Colonic mucosa (tissue), 4 donors: ENCODE results near the gene KCNN1. TPM values are rescaled to one million over a fixed set of nuclear protein-coding genes. Genes with fewer than 3 reads are reported as not detected.
"Not testable (repeated sequence)": the region's sequence is repeated elsewhere in the genome, so short reads cannot be mapped to it uniquely, and the experiment has no call there.

Source experiments
- DNase-seq: peaks from one replicate; pipeline ENCODE4 v3.0.0-alpha.2; 2020
- H3K27ac ChIP-seq: fragments of 200-600 bp; one replicate; pipeline ENCODE4 v1.8.0; 2021
- H3K27me3 ChIP-seq: fragments of 200-600 bp; one replicate; pipeline ENCODE4 v1.8.0; 2021
- H3K36me3 ChIP-seq: fragments of 200-600 bp; one replicate; pipeline ENCODE4 v1.8.0; 2021
- H3K4me1 ChIP-seq: fragments of 200-600 bp; one replicate; pipeline ENCODE4 v1.8.0; 2021; ENCODE audit warnings: mild to moderate bottlenecking
- H3K4me3 ChIP-seq: fragments of 200-600 bp; one replicate; pipeline ENCODE4 v1.8.0; 2021
- H3K9ac ChIP-seq, 2 donors: one replicate each; pipeline ENCODE4 v1.7.0; 2013; ENCODE audit warnings: control low read depth in 2 of 2, low read depth in 2 of 2, low read length in 2 of 2
- H3K9me3 ChIP-seq: fragments of 200-600 bp; one replicate; pipeline ENCODE4 v1.8.0; 2021
- intact Hi-C: fragments of 100-400 bp; cut with DNase I; formaldehyde crosslinking; loops from one replicate; pipeline ENCODE4 v1.14.1; 2022
- total RNA-seq, 2 donors: library from RNA; stranded (reverse); fragmentation: NEBNext Ultra II Directional in 1 of 2; extraction: Animal tissue kit (Norgen Biotek cat#: 25700) in 1 of 2; gene quantifications; one replicate each; pipeline ENCODE4 v1.2.1, GENCODE V29; 2021
- TF ChIP-seq, protein P1 (sequence below): fragments of 200-600 bp; IDR thresholded peaks from one replicate; pipeline ENCODE4 v1.8.0; 2022; ENCODE audit warnings: antibody characterized with exemption, mild to moderate bottlenecking
- donor health status: healthy.
- donor health status: DM: no; HTN: no; CAD: no.
- donor health status: DM: no; HTN: no; CAD: no.

The KCNN1 gene
- total RNA-seq, 2 donors from 2014 or later: not detected

DNA sequence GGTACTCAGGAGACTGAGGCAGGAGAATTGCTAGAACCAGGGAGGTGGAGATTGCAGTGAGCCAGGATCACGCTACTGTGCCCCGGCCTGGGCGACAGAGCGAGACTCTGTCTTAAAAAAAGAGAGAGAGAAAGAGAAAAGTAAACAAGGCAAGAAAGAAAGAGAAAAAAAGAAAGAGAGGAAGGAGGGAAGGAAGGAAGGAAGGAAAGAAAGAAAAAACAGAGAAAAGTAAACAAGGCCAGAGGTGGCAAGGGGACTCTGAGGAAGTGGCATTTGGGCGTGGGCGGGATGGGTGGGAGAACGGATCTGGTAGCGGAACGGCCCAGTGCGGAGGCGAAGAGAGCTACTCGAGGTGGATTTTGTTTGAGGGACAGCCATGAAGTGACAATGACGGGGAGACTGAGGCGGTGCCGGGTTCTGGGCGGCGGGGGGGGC lies 33.6 kb downstream of the KCNN1 start:
- Histone ChIP-seq H3K4me1 (no peaks in the 10 kb centered on the region), H3K4me3 (peak overlapping the region; percentile 66), H3K9ac (peak overlapping the region in 1 of 2 donors; percentile 34), H3K27ac (peak overlapping the region; percentile 90), H3K27me3 (no peaks in the 10 kb centered on the region), H3K36me3 (no peaks in the 10 kb centered on the region), H3K9me3 (no peaks in the 10 kb centered on the region)
- TF ChIP-seq, protein P1, sequence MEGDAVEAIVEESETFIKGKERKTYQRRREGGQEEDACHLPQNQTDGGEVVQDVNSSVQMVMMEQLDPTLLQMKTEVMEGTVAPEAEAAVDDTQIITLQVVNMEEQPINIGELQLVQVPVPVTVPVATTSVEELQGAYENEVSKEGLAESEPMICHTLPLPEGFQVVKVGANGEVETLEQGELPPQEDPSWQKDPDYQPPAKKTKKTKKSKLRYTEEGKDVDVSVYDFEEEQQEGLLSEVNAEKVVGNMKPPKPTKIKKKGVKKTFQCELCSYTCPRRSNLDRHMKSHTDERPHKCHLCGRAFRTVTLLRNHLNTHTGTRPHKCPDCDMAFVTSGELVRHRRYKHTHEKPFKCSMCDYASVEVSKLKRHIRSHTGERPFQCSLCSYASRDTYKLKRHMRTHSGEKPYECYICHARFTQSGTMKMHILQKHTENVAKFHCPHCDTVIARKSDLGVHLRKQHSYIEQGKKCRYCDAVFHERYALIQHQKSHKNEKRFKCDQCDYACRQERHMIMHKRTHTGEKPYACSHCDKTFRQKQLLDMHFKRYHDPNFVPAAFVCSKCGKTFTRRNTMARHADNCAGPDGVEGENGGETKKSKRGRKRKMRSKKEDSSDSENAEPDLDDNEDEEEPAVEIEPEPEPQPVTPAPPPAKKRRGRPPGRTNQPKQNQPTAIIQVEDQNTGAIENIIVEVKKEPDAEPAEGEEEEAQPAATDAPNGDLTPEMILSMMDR: no peak
- DNase-seq: no peak
- intact Hi-C loops: no loop called here

DNA sequence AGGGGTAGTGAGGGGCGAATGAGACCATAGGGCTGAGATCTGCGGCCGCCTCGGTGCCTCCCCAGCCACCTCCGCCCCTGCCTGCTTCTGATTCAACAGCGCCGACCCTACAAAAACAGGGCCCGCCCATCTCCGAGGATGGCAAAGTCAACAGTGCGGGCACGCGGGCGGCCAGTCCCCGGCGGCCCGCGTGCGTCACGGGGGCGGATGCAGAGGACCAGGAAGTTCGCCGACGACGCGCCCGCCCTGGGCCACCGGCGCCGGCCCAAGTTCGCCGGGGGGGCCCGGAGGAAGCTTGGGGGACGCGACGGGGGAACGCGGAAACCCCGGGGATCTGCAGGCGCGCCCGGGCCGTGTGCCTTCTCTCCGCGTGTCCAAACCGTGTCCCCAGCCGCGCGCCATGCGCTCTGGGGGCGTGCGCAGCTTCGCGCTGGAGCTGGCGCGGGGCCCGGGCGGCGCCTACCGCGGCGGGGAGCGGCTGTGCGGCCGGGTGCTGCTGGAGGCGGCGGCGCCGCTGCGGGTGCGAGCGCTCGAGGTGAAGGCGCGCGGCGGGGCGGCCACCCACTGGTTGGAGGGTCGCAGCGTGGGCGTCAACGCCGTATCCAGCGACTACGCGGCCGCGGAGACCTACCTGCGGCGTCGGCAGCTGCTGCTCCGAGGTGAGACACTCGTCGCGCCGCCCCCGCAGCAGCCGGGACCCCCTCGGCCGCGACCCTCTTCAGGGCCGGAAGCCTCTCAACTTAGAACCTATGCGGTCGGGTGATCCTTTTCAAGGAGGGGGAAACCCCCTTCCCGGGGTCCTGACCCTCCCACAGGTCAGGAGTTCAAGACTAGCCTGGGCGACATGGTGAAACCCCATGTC lies 34.2 kb downstream of the KCNN1 start:
- Histone ChIP-seq H3K27me3 (no peaks in the 10 kb centered on the region), H3K9me3 (no peaks in the 10 kb centered on the region), H3K27ac (peak overlapping the region; percentile 90), H3K36me3 (no peaks in the 10 kb centered on the region), H3K9ac (peak overlapping the region; percentile 82 to 92), H3K4me1 (no peaks in the 10 kb centered on the region), H3K4me3 (peak overlapping the region; percentile 66)
- peak; percentile 96 for DNase-seq
- intact Hi-C loops: no loop called here
- TF ChIP-seq, protein P1: no peak

DNA sequence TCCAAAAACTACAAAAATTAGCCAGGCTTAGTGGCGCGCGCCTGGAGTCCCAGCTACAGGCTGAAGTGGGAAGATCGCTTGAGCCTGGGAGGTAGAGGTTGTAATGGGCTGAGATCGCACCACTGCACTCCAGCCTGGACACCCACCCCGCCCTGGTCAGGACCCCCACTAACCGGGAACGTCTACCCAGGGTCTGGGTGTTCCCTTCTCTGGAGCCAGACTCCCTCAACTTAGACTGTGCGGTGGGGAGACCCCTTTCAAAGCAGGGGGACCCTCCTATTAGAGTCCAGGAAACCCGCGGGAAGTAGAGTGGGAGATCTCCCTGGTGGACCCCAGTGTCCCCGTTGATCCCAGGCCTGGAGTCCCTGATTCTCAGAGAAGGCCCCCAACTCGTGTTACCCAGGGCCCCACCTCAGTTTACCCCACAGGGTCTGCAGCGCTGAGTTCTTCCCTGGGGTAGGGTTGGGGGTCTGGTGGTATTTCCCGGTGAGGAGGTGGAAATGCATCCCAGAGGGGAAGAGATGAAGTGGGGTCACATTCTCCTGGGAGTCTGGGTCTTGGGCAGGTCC lies 35.0 kb downstream of the KCNN1 start:
- no peak for DNase-seq
- no peaks in the 10 kb centered on the region for H3K4me1 ChIP-seq
- H3K9ac ChIP-seq: peak overlapping the region; percentile 82 to 92
- TF ChIP-seq, protein P1: no peak
- no peaks in the 10 kb centered on the region for H3K27me3 ChIP-seq
- intact Hi-C loops: no loop called here
- no peaks in the 10 kb centered on the region for H3K9me3 ChIP-seq
- H3K36me3 ChIP-seq: no peaks in the 10 kb centered on the region
- peak overlapping the region; percentile 90 for H3K27ac ChIP-seq
- H3K4me3 ChIP-seq: peak overlapping the region; percentile 66

DNA sequence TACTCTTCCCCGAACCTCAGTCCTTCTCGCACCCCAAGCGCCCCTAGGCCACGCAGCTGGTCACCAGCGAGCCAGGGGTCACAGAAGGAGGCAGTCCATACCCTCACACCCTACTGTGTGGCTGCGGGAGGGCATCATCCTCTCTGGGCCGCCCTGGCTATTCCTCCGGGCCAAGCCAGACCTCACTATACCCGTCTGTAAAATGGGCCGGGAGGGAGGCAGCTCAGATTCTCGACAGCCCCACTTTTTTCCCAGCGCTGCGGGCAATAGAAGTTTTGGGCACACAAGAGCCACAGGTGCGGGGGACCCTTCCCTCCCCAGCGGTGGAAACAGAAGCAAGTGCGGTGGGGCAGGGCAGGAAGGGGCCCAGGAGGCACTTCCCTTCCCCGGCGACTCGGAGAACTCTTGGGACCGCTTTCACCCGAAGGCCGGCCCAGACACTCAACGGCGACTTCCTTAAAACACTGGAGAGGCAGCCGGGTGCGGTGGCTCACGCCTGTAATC lies 35.5 kb downstream of the KCNN1 start:
- peak overlapping the region; percentile 66 for H3K4me3 ChIP-seq
- peak overlapping the region; percentile 82 to 92 for H3K9ac ChIP-seq
- H3K36me3 ChIP-seq: no peaks in the 10 kb centered on the region
- H3K9me3 ChIP-seq: no peaks in the 10 kb centered on the region
- intact Hi-C loops: no loop called here
- H3K4me1 ChIP-seq: peaks cover 2% of the 10 kb centered on the region
- TF ChIP-seq, protein P1: no peak
- H3K27ac ChIP-seq: peak overlapping the region; percentile 90
- H3K27me3 ChIP-seq: no peaks in the 10 kb centered on the region
- DNase-seq: no peak

DNA sequence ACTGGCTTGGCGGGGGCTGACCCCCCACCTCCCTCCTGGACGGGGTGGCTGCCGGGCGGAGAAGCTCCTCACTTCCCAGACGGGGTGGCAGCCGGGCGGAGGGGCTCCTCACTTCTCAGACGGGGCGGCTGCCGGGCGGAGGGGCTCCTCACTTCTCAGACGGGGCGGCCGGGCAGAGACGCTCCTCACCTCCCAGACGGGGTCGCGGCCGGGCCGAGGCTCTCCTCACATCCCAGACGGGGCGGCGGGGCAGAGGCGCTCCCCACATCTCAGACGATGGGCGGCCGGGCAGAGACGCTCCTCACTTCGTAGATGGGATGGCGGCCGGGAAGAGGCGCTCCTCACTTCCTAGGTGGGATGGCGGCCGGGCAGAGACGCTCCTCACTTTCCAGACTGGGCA lies 38.8 kb downstream of the KCNN1 start:
- H3K27ac ChIP-seq, DNase-seq, H3K9me3 ChIP-seq, H3K4me1 ChIP-seq, H3K36me3 ChIP-seq, intact Hi-C loops, H3K9ac ChIP-seq, H3K27me3 ChIP-seq, H3K4me3 ChIP-seq: not testable (repeated sequence)
